HepG2 (cell line): Measurements from ENCODE around the gene TMCO4.

Experiments
- ARNT ChIP-seq: fragments of 450-650 bp; IDR thresholded peaks from 2 replicates; pipeline ENCODE4 v1.6.1; 2017
- HNF4G ChIP-seq, 2 experiments: sonication (generic) in 1 of 2; formaldehyde crosslinking in 1 of 2; IDR thresholded peaks; 2 replicates each; pipeline versions ENCODE4 v1.4.0 to v1.6.1; 2011 to 2020; ENCODE audit warnings: borderline replicate concordance in 2 of 2, low read depth in 2 of 2, mild to moderate bottlenecking in 2 of 2, low read length in 1 of 2, missing genetic modification reagents in 1 of 2, moderate library complexity in 1 of 2
- MAZ ChIP-seq, 2 experiments: sonication (generic) in 1 of 2; formaldehyde crosslinking in 1 of 2; IDR thresholded peaks; 2 replicates each; pipeline versions ENCODE4 v1.5.0 to v1.6.1; 2012 to 2020; ENCODE audit warnings: low read depth in 2 of 2, mild to moderate bottlenecking in 2 of 2, borderline replicate concordance in 1 of 2, improper control_type of control experiment in 1 of 2, low read length in 1 of 2, missing genetic modification reagents in 1 of 2, moderate library complexity in 1 of 2
- NFYB ChIP-seq: sonication (generic); formaldehyde crosslinking; IDR thresholded peaks from 2 replicates; pipeline ENCODE4 v1.4.0; 2020; ENCODE audit warnings: missing genetic modification reagents
- POLR2A ChIP-seq, 2 experiments: IDR thresholded peaks; 2 replicates each; pipeline ENCODE4 v1.6.1; 2011; ENCODE audit warnings: low read depth in 2 of 2, low read length in 2 of 2, mild to moderate bottlenecking in 1 of 2, moderate library complexity in 1 of 2; ENCODE audit not compliant: insufficient read depth in 1 of 2
- SIN3A ChIP-seq: IDR thresholded peaks from 2 replicates; pipeline ENCODE4 v1.6.1; 2011; ENCODE audit warnings: low read depth, mild to moderate bottlenecking, control low read depth, low read length, borderline replicate concordance
- ZNF780A ChIP-seq: sonication (generic); formaldehyde crosslinking; IDR thresholded peaks from 2 replicates; pipeline ENCODE4 v1.8.0; 2022; ENCODE audit warnings: mild to moderate bottlenecking, missing genetic modification reagents, moderate library complexity
- TF ChIP-seq, protein P1 (sequence below): IDR thresholded peaks from 2 replicates; pipeline ENCODE4 v1.6.1; 2012; ENCODE audit warnings: inconsistent platforms

DNA sequence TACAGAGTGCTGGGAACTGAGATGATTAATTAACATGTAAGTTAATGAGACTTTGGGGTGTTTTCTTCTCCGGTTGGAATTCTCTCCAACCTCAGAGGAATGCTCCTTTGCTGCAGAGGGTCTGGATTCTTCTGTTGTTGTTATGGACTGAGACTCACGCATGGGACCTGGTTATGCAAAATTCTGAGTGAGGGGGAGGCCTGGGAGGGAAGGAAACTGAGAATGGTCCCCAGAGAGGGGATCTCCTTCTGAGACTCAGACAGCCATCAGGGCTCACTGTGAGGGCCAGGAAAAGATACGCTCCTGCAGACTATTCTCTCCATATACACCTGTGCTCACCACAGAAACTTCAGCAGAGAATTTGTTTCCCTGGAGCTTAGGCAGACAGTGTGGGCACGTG, 78.7 kb downstream of the TMCO4 start:
- TF ChIP-seq, protein P1, sequence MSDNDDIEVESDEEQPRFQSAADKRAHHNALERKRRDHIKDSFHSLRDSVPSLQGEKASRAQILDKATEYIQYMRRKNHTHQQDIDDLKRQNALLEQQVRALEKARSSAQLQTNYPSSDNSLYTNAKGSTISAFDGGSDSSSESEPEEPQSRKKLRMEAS: no peak
- TF ChIP-seq HNF4G (IDR thresholded peaks at IDR 0.05; ENCODE audit: borderline replicate concordance, low read depth, low read length) (no peak), HNF4G (CRISPR knock-in tag; IDR thresholded peaks at IDR 0.05; ENCODE audit: borderline replicate concordance, low read depth) (no peak), ARNT (no peak), NFYB (CRISPR knock-in tag) (no peak), MAZ (IDR thresholded peaks at IDR 0.05; ENCODE audit: borderline replicate concordance, low read depth, low read length) (no peak), MAZ (CRISPR knock-in tag; IDR thresholded peaks at IDR 0.05; ENCODE audit: low read depth) (no peak), POLR2A (IDR thresholded peaks at IDR 0.05; ENCODE audit: insufficient read depth in 1 of 2, low read depth in 2 of 2, low read length in 2 of 2) (no peak), SIN3A (no peak), ZNF780A (CRISPR knock-in tag) (no peak)
